Pancreas (tissue), 10 donors: ENCODE data around the gene MUC5B. TPM values are rescaled to one million over a fixed set of nuclear protein-coding genes. Genes with fewer than 3 reads are reported as not detected.

ENCODE experiments used
- ATAC-seq, 4 donors: fragments of 200-7000 bp; cut with Tn5 transposase; one replicate each; pipeline versions ENCODE4 v1.8.0 to v1.9.1; 2020; ENCODE audit warnings: mild to moderate bottlenecking in 4 of 4, moderate library complexity in 4 of 4
- DNase-seq, 6 donors: peaks; one replicate each; pipeline ENCODE4 v3.0.0-alpha.2; 2020
- FAIRE-seq: peaks from 2 replicates; lab custom pipeline; 2012; peaks lifted over from hg19 to GRCh38; lab: Jason Lieb, UNC
- H3K27ac ChIP-seq, 4 donors: fragments of 200-600 bp; sonication (generic); 1 replicate in 3 of 4; 2 replicates in 1 of 4; pipeline versions ENCODE4 v1.5.0 to v1.8.0; 2020
- H3K27me3 ChIP-seq, 4 donors: fragments of 200-600 bp; one replicate each; pipeline ENCODE4 v1.8.0; 2021
- H3K36me3 ChIP-seq, 3 donors: fragments of 200-600 bp; sonication (generic) in 1 of 3; one replicate each; pipeline versions ENCODE4 v1.5.0 to v1.8.0; 2020 to 2021
- H3K4me1 ChIP-seq, 3 donors: fragments of 200-600 bp; one replicate each; pipeline ENCODE4 v1.8.0; 2021
- H3K4me3 ChIP-seq, 4 donors: fragments of 200-600 bp; sonication (generic) in 2 of 4; one replicate each; pipeline versions ENCODE4 v1.5.0 to v1.8.0; 2020 to 2021
- H3K9me3 ChIP-seq, 4 donors: fragments of 200-600 bp; one replicate each; pipeline ENCODE4 v1.8.0; 2021
- WGBS, 2 donors: extraction: QIAGEN DNeasy Blood & Tissue Kit; methylation state at CpG; one replicate each; pipeline ENCODE4 v1.1.7; 2013; 5-methylcytosine and 5-hydroxymethylcytosine counted together
- intact Hi-C, 3 donors: fragments of 100-400 bp; cut with DNase I; formaldehyde crosslinking; loops; one replicate each; pipeline versions ENCODE4 v1.11.1 to v1.14.2; 2022
- polyA plus RNA-seq, 2 donors: library from polyadenylated mRNA; stranded (reverse); fragments of 200-250 nt; gene quantifications; one replicate each; pipeline ENCODE4 v1.2.3, GENCODE V29; 2013
- total RNA-seq, 6 donors: library from RNA; stranded (reverse); fragmentation: NEBNext Ultra II Directional in 4 of 6; extraction: Animal tissue kit (Norgen Biotek cat#: 25700) in 4 of 6; gene quantifications; one replicate each; pipeline versions ENCODE4 v1.2.1 to v1.2.4, GENCODE V29; 2021 to 2023
- TF ChIP-seq, protein P1 (sequence below), 4 donors: fragments of 200-600 bp; sonication (generic) in 3 of 4; IDR thresholded peaks; one replicate each; pipeline versions ENCODE4 v1.5.0 to v1.8.0; 2021; ENCODE audit warnings: antibody characterized with exemption in 4 of 4
- donor health status: healthy with polysubstance abuse.
- donor health status: DM: no; HTN: no; CAD: no; lungs with moderate emphysema.
- donor health status: DM: no; HTN: no; CAD: no.
- donor health status: control.
- donor health status: control.
- donor health status: Bipolar disorder and iron deficiency.
- donor health status: DM: yes; HTN: yes; CAD: no.
- donor health status: DM: no; HTN: no; CAD: no.
- donor health status: DM: no; HTN: no; CAD: no.
- donor health status: DM: yes; HTN: yes; CAD: no.

Gene MUC5B
- total and polyA plus RNA-seq, 8 donors, result 5.1 to 65.4 (median 15.1) TPM

- 73 to 82% methylated on average over 3 of the region's 3 CpGs for WGBS, 2 donors
- ATAC-seq, result no peak
- intact Hi-C loops, result no loop called here
- no peak overlapping the region for H3K27ac ChIP-seq
- no peak overlapping the region for H3K4me3 ChIP-seq
- TF ChIP-seq, protein P1, sequence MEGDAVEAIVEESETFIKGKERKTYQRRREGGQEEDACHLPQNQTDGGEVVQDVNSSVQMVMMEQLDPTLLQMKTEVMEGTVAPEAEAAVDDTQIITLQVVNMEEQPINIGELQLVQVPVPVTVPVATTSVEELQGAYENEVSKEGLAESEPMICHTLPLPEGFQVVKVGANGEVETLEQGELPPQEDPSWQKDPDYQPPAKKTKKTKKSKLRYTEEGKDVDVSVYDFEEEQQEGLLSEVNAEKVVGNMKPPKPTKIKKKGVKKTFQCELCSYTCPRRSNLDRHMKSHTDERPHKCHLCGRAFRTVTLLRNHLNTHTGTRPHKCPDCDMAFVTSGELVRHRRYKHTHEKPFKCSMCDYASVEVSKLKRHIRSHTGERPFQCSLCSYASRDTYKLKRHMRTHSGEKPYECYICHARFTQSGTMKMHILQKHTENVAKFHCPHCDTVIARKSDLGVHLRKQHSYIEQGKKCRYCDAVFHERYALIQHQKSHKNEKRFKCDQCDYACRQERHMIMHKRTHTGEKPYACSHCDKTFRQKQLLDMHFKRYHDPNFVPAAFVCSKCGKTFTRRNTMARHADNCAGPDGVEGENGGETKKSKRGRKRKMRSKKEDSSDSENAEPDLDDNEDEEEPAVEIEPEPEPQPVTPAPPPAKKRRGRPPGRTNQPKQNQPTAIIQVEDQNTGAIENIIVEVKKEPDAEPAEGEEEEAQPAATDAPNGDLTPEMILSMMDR (IDR thresholded peaks at IDR 0.05), result no peak
- DNase-seq, result no peak
- H3K36me3 ChIP-seq, result peaks cover 2 to 58% (median 27%) of the 10 kb centered on the region in 3 donors
- H3K9me3 ChIP-seq, result no peaks in the 10 kb centered on the region
- no peaks in the 10 kb centered on the region for H3K4me1 ChIP-seq
- H3K27me3 ChIP-seq, result no peaks in the 10 kb centered on the region
- FAIRE-seq, result no peak
Observed at GRCh38 chr11:1281974-1282365, 59.1 kb downstream of the MUC5B start.

- H3K4me3 ChIP-seq, result no peak overlapping the region
- peaks cover 2 to 59% (median 30%) of the 10 kb centered on the region in 3 donors for H3K36me3 ChIP-seq
- WGBS, 2 donors, result 93 to 94% methylated on average over 18 of the region's 18 CpGs
- DNase-seq (peak in 1 of 6 donors; percentile 69), ATAC-seq (no peak), FAIRE-seq (no peak)
- TF ChIP-seq, protein P1 (IDR thresholded peaks at IDR 0.05), result no peak
- H3K4me1 ChIP-seq, result no peaks in the 10 kb centered on the region
- no peaks in the 10 kb centered on the region for H3K9me3 ChIP-seq
- intact Hi-C loops, result no loop called here
- H3K27ac ChIP-seq, result no peak overlapping the region
- no peaks in the 10 kb centered on the region for H3K27me3 ChIP-seq
Observed at GRCh38 chr11:1283091-1283511, 60.2 kb downstream of the MUC5B start.

- no peak overlapping the region for H3K27ac ChIP-seq
- no peaks in the 10 kb centered on the region for H3K9me3 ChIP-seq
- no peaks in the 10 kb centered on the region for H3K4me1 ChIP-seq
- WGBS, 2 donors, result 71 to 86% methylated on average over 8 of the region's 8 CpGs
- DNase-seq, result peak in 1 of 6 donors; percentile 47
- H3K27me3 ChIP-seq, result no peaks in the 10 kb centered on the region
- no peak for ATAC-seq
- intact Hi-C loops, result no loop called here
- TF ChIP-seq, protein P1 (IDR thresholded peaks at IDR 0.05), result no peak
- no peak for FAIRE-seq
- peaks cover 2 to 67% (median 36%) of the 10 kb centered on the region in 3 donors for H3K36me3 ChIP-seq
- no peak overlapping the region for H3K4me3 ChIP-seq
Observed at GRCh38 chr11:1283906-1284305, 61.0 kb downstream of the MUC5B start.

DNA sequence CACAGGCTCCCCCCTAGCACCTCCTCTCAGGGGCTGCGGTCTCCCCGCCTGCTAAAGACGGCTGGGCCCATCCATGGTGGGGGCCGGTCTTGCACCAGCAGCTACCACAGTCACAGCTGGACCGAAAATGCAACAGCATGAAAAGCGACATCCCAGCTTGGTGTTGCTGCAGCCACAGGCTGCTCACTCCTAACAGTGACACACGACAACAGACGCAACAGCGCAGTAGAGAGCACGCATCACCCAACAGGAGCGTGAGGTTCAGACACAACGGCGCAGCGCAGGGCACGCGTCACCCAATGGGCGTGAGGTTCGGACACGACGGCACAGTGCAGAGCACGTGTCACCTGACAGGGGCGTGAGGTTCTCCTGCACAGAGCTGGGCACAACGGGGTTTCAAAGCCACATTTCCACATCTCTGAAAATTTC, 62.5 kb downstream of the MUC5B start:
- H3K4me1 ChIP-seq, result no peaks in the 10 kb centered on the region
- H3K27ac ChIP-seq, result no peak overlapping the region
- intact Hi-C loops, result no loop called here
- ATAC-seq (no peak), DNase-seq (peak in 2 of 6 donors; percentile 51 to 61), FAIRE-seq (no peak)
- H3K27me3 ChIP-seq, result no peaks in the 10 kb centered on the region
- no peaks in the 10 kb centered on the region for H3K9me3 ChIP-seq
- TF ChIP-seq, protein P1 (IDR thresholded peaks at IDR 0.05), result no peak
- 95 to 96% methylated on average over 23 of the region's 23 CpGs for WGBS, 2 donors
- no peak overlapping the region for H3K4me3 ChIP-seq
- peaks cover 2 to 72% (median 40%) of the 10 kb centered on the region in 3 donors for H3K36me3 ChIP-seq

DNA sequence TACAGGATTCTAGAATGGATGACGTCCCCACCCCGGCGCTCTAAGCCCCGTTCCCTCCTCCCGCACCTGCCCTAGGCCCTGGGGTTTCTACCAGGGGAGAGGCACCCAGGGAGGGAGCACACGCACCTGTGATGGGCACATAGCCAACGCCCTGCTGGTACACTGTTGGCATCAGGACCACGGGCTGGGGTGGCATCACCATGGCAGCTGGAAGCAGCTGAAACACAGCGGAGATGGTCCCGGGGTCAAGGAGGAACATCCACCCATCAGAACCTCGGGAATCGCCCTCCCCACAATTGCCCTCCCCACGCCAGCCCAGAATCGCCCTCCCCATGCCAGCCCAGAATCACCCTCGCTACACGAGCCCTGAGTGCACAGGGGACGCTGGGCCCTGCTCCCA, 63.0 kb downstream of the MUC5B start:
- TF ChIP-seq, protein P1 (IDR thresholded peaks at IDR 0.05), result no peak
- intact Hi-C loops, result no loop called here
- DNase-seq (peak in 1 of 6 donors; percentile 46), ATAC-seq (peak in 1 of 4 donors; percentile 18), FAIRE-seq (no peak)
- no peaks in the 10 kb centered on the region for H3K4me1 ChIP-seq
- H3K27me3 ChIP-seq, result no peaks in the 10 kb centered on the region
- H3K36me3 ChIP-seq, result peaks cover 2 to 70% (median 40%) of the 10 kb centered on the region in 3 donors
- 86 to 87% methylated on average over 17 of the region's 17 CpGs for WGBS, 2 donors
- H3K9me3 ChIP-seq, result no peaks in the 10 kb centered on the region
- H3K4me3 ChIP-seq, result no peak overlapping the region
- no peak overlapping the region for H3K27ac ChIP-seq
